ENCODE results near the gene HOXB7. TPM values are rescaled to one million over a fixed set of nuclear protein-coding genes. Genes with fewer than 3 reads are reported as not detected.

HOXB7 gene
- total RNA-seq, 1 experiment from 2014 or later: not detected

DNA sequence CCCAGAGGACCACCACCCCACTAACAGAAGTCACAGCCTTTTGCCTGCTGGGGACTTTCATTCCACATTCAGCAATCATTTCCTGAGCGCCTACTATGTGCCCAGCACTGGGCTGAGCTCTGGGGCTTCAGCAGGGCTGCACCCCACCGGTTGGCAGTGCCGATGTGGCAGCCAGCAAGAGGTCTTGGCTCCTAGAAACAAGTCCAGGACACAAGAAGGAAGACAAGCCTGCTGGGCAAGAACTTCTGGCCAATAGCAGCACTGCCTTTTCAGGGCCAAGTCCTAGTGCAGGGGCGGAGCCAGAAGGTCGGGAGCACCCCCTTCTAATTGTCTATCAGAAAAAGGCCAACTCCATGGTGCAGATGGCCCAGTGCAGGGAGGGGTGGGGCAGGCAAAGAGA is 28.3 kb upstream of the HOXB7 start:
- Histone ChIP-seq H4K91ac (ENCODE audit: insufficient read length, low read depth, low read length) (no peak overlapping the region), H3K9ac (ENCODE audit: extremely low read depth, insufficient read length, low read length) (no peak overlapping the region), H3K4me2 (ENCODE audit: insufficient read depth, insufficient read length, low read length) (no peak overlapping the region), H3K9me3 (ENCODE audit: control insufficient read depth, low read depth, low read length) (no peaks in the 10 kb centered on the region), H3K23me2 (ENCODE audit: insufficient read length, low read depth, low read length, poor library complexity, severe bottlenecking) (no peaks in the 10 kb centered on the region), H2BK12ac (ENCODE audit: insufficient read length, low read depth, low read length) (no peak overlapping the region), H4K5ac (ENCODE audit: insufficient read length, low read depth, low read length) (no peak overlapping the region), H4K20me1 (ENCODE audit: control insufficient read depth, insufficient read depth, insufficient read length) (no peaks in the 10 kb centered on the region), H3T11ph (ENCODE audit: low read length) (no peak overlapping the region), H2BK20ac (ENCODE audit: low read depth, low read length, poor library complexity, severe bottlenecking) (no peak overlapping the region), H2BK15ac (ENCODE audit: low read depth, low read length) (no peak overlapping the region), H2AK5ac (ENCODE audit: insufficient read length, low read length) (no peak overlapping the region), H3K56ac (ENCODE audit: insufficient read length, low read depth, low read length) (no peak overlapping the region), H3K14ac (ENCODE audit: insufficient read depth, low read length) (no peak overlapping the region), H3K27me3 (ENCODE audit: insufficient read depth, low read length) (peaks cover 97% of the 10 kb centered on the region), H3K23ac (ENCODE audit: insufficient read length, low read depth, low read length) (no peak overlapping the region), H3K18ac (ENCODE audit: insufficient read length, low read depth, low read length) (no peak overlapping the region), H4K8ac (replicated peaks; ENCODE audit: insufficient read length, low read depth, low read length) (no peak overlapping the region), H2BK120ac (ENCODE audit: low read depth, low read length, poor library complexity, severe bottlenecking) (no peak overlapping the region), H3K79me2 (ENCODE audit: insufficient read depth, low read length) (no peaks in the 10 kb centered on the region; the same call in 1 of the 2 replicates), H3K4ac (ENCODE audit: low read depth, low read length) (no peak overlapping the region), H2BK5ac (ENCODE audit: insufficient read length, low read length) (no peak overlapping the region), H2AFZ (ENCODE audit: low read length) (no peak overlapping the region), H3K79me1 (ENCODE audit: insufficient read depth, low read depth, low read length, poor library complexity, severe bottlenecking) (no peaks in the 10 kb centered on the region), H3K4me1 (ENCODE audit: insufficient read depth, low read length) (no peaks in the 10 kb centered on the region), H3K27ac (ENCODE audit: insufficient read length, low read depth, low read length) (no peak overlapping the region)
- Mint-ChIP-seq H3K27me3 (ENCODE audit: low read depth) (peaks cover 100% of the 10 kb centered on the region), H3K27ac (no peak overlapping the region), H3K4me1 (peaks cover 11 to 17% of the 10 kb centered on the region in 2 experiments), H3K36me3 (ENCODE audit: insufficient read depth in 1 of 3, low read depth in 3 of 3) (no peaks in the 10 kb centered on the region; a peak in 1 of 7 replicates), H3K4me3 (no peak overlapping the region), H3K9me3 (peaks cover 0 to 9% of the 10 kb centered on the region in 2 experiments; a peak in 3 of 5 replicates)
- WGBS (ENCODE audit: extremely low coverage, insufficient read length, low lambda C conversion rate): no CpG with 5 or more reads among the region's 5 CpGs
- DNase-seq: no peak
- no peak for TF ChIP-seq CTCF (conservative IDR thresholded peaks at IDR 0.05)

All from H9 (cell line).